DND-41 (cell line): Measurements from ENCODE around the gene ZNF384.

Source experiments
- ATAC-seq: fragments of 200-7000 bp; cut with Tn5 transposase; 3 replicates; pipeline ENCODE4 v1.9.1; 2021; ENCODE audit warnings: low read depth; ENCODE audit not compliant: insufficient read depth
- DNase-seq: peaks from one replicate; pipeline ENCODE4 v3.0.0-alpha.2; 2020
- H2AFZ ChIP-seq: 2 replicates; pipeline ENCODE4 v1.6.0; 2012; ENCODE audit warnings: low read depth, low read length
- H3K27ac ChIP-seq: 2 replicates; pipeline ENCODE4 v1.5.1; 2012; ENCODE audit warnings: low read length, inconsistent platforms
- H3K27me3 ChIP-seq: fragments of 200-600 bp; sonication (generic); 2 replicates; pipeline ENCODE4 v1.6.0; 2012; ENCODE audit warnings: low read length, mild to moderate bottlenecking, inconsistent platforms; ENCODE audit not compliant: insufficient read depth, poor library complexity
- H3K36me3 ChIP-seq: 2 replicates; pipeline ENCODE4 v1.5.1; 2012; ENCODE audit warnings: low read length, inconsistent platforms; ENCODE audit not compliant: insufficient read depth
- H3K4me1 ChIP-seq: 2 replicates; pipeline ENCODE4 v1.5.1; 2012; ENCODE audit warnings: mild to moderate bottlenecking, low read length; ENCODE audit not compliant: insufficient read depth
- H3K4me2 ChIP-seq: 2 replicates; pipeline ENCODE4 v1.6.0; 2012; ENCODE audit warnings: mild to moderate bottlenecking, moderate library complexity, low read length, inconsistent platforms; ENCODE audit not compliant: insufficient read depth
- H3K4me3 ChIP-seq, 2 experiments: fragments of 200-600 bp in 1 of 2; shearing (Covaris generic) in 1 of 2; 2 replicates each; pipeline ENCODE4 v1.5.1; 2012 to 2016; ENCODE audit warnings: inconsistent platforms in 2 of 2, low read length in 2 of 2, mild to moderate bottlenecking in 2 of 2, low read depth in 1 of 2, moderate library complexity in 1 of 2
- H3K79me2 ChIP-seq: 2 replicates; pipeline ENCODE4 v1.6.0; 2012; ENCODE audit warnings: low read length, inconsistent platforms; ENCODE audit not compliant: insufficient read depth
- H3K9ac ChIP-seq: 2 replicates; pipeline ENCODE4 v1.6.0; 2012; ENCODE audit warnings: low read depth, mild to moderate bottlenecking, inconsistent platforms, low read length, moderate library complexity
- H3K9me3 ChIP-seq: 2 replicates; pipeline ENCODE4 v1.5.1; 2012; ENCODE audit warnings: low read length, moderate library complexity, mild to moderate bottlenecking, inconsistent platforms; ENCODE audit not compliant: insufficient read depth, severe bottlenecking
- H4K20me1 ChIP-seq: 2 replicates; pipeline ENCODE4 v1.6.0; 2012; ENCODE audit warnings: low read length; ENCODE audit not compliant: insufficient read depth
- EZH2 ChIP-seq: IDR thresholded peaks from 3 replicates; pipeline ENCODE4 v1.6.1; 2012; ENCODE audit warnings: borderline replicate concordance, low read depth, mild to moderate bottlenecking, moderate library complexity, low read length, inconsistent platforms; ENCODE audit not compliant: severe bottlenecking
- TF ChIP-seq, protein P1 (sequence below): IDR thresholded peaks from 2 replicates; pipeline ENCODE4 v1.5.1; 2012; ENCODE audit warnings: borderline replicate concordance, low read length, moderate library complexity, mild to moderate bottlenecking; ENCODE audit not compliant: poor library complexity, severe bottlenecking; ENCODE audit errors: extremely low read depth

ZNF384 gene

DNA sequence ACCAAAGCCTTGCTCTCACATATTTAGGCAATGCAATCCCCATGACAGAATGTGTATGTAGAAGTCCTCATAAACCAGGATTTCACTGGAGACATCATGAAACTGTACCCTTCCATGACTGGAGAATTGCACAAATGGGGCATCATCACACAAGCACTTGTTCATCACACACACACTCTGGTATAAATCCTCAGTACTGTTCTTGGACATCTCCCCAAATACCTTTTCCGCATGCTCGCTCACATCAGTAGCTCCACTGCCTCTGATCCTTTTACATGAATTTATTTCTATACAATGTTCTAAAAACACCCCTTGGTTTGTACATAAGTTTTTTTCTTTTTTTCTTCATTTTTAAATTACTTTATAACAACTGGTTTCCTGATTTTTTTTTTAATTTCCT is 23.0 kb downstream of the ZNF384 start:
- no peak for DNase-seq
- H3K4me2 ChIP-seq = no peak overlapping the region
- H3K9ac ChIP-seq = no peak overlapping the region
- H3K4me1 ChIP-seq = peaks cover 26% of the 10 kb centered on the region
- no peak overlapping the region for H3K27ac ChIP-seq
- H3K27me3 ChIP-seq = no peaks in the 10 kb centered on the region
- H3K79me2 ChIP-seq = peaks cover 17% of the 10 kb centered on the region
- no peak overlapping the region for H2AFZ ChIP-seq
- ATAC-seq = no peak
- TF ChIP-seq, protein P1, sequence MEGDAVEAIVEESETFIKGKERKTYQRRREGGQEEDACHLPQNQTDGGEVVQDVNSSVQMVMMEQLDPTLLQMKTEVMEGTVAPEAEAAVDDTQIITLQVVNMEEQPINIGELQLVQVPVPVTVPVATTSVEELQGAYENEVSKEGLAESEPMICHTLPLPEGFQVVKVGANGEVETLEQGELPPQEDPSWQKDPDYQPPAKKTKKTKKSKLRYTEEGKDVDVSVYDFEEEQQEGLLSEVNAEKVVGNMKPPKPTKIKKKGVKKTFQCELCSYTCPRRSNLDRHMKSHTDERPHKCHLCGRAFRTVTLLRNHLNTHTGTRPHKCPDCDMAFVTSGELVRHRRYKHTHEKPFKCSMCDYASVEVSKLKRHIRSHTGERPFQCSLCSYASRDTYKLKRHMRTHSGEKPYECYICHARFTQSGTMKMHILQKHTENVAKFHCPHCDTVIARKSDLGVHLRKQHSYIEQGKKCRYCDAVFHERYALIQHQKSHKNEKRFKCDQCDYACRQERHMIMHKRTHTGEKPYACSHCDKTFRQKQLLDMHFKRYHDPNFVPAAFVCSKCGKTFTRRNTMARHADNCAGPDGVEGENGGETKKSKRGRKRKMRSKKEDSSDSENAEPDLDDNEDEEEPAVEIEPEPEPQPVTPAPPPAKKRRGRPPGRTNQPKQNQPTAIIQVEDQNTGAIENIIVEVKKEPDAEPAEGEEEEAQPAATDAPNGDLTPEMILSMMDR = no peak
- TF ChIP-seq EZH2 = no peak
- no peak overlapping the region for H3K4me3 ChIP-seq
- peaks cover 52% of the 10 kb centered on the region for H3K36me3 ChIP-seq
- 0 out of 2 replicates have a peak, but pooled peaks cover 2% of the 10 kb centered on the region for H4K20me1 ChIP-seq
- H3K9me3 ChIP-seq = no peaks in the 10 kb centered on the region

DNA sequence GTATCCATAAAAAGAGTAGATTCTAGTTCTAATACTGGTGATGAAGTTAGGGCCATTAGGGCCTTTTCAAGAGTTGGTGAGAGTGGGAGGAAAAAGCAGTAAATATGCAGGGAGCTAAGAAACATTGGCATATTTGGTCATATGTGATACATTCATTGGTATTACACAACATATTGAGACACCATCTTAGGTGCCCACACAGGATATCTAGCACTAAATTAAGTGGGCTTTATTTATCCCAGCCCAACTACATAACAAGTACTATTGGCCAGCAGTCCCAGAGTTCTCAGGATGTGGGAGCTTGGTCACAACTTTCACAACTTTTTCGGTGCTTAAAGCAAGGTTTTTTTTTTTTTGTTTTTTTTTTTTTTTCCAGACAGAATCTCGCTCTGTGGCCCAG is 24.3 kb downstream of the ZNF384 start:
- no peak overlapping the region for H3K4me3 ChIP-seq
- H3K27me3 ChIP-seq = no peaks in the 10 kb centered on the region
- H4K20me1 ChIP-seq = no peaks in the 10 kb centered on the region
- peaks cover 38% of the 10 kb centered on the region for H3K36me3 ChIP-seq
- peaks cover 25% of the 10 kb centered on the region for H3K79me2 ChIP-seq
- no peak overlapping the region for H2AFZ ChIP-seq
- ATAC-seq (no peak), DNase-seq (no peak)
- H3K27ac ChIP-seq = no peak overlapping the region
- TF ChIP-seq EZH2 = no peak
- TF ChIP-seq, protein P1 = no peak
- peaks cover 27% of the 10 kb centered on the region for H3K4me1 ChIP-seq
- H3K9me3 ChIP-seq = no peaks in the 10 kb centered on the region
- H3K9ac ChIP-seq = no peak overlapping the region
- no peak overlapping the region for H3K4me2 ChIP-seq

DNA sequence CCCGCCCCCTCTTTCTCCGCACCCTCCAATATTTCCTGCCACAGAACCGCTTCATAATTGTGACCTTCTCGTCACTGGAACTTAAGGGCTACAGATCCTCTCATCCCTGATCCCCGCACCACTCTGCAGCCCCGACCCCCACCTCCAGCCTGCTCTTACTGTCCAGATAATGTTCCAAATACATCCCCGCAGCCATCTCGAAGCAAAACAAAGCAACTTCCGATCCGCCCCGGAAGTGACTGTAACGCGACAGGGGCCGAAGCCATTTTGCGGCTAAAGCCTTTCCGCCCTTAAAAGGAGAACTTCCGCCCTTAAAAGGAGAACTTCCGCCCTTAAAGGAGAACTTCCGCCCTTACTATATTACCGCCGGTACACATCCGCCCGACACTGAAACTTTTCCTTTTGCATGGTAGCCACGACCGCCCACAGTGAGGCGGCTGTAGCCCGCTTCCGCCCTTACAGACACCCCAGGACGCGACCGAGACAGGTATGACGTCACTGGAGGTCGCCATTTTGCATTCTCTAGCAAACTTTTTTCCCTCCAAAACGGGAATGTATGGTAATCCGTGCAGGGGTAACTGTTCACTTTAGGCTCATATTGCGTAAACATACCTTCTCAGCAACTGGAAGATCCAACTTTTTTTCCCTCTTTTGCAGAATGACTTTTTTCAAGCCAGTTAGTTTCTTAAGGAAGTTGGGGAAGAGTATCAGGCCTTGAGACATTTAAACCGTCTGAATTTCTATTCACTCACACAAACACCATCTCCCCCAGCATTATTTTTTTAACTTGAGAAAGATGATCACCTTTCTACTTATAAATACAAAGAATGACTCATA is 26.1 kb downstream of the ZNF384 start, which contains the start of gene ING4:
Gene ING4, minus strand, starts transcription at position 214 of the 837 bp plus-strand sequence. Its CDS starts 18 bp downstream, at position 196.
- H3K4me1 ChIP-seq = peaks cover 27% of the 10 kb centered on the region
- H3K79me2 ChIP-seq = peaks cover 41% of the 10 kb centered on the region
- H3K36me3 ChIP-seq = peaks cover 33% of the 10 kb centered on the region
- H3K9me3 ChIP-seq = no peaks in the 10 kb centered on the region
- H3K27ac ChIP-seq = peak within 1 kb of the TSS; percentile 90
- H2AFZ ChIP-seq = peak within 1 kb of the TSS; percentile 85
- H3K27me3 ChIP-seq = no peaks in the 10 kb centered on the region
- peak within 1 kb of the TSS; percentile 63 to 71 for H3K4me3 ChIP-seq
- DNase-seq = peak; percentile 99
- H3K9ac ChIP-seq = peak within 1 kb of the TSS; percentile 61
- no peaks in the 10 kb centered on the region for H4K20me1 ChIP-seq
- peak within 1 kb of the TSS; percentile 70 for H3K4me2 ChIP-seq
- TF ChIP-seq, protein P1 = no peak
- TF ChIP-seq EZH2 = no peak
- peak; percentile 99 for ATAC-seq
